ENCODE results near the gene KIZ. TPM values are rescaled to one million over a fixed set of nuclear protein-coding genes. Genes with fewer than 3 reads are reported as not detected.

KIZ gene
- total RNA-seq, 6 experiments from 2014 or later, result 11.5 to 18.8 (median 14.0) TPM

DNA sequence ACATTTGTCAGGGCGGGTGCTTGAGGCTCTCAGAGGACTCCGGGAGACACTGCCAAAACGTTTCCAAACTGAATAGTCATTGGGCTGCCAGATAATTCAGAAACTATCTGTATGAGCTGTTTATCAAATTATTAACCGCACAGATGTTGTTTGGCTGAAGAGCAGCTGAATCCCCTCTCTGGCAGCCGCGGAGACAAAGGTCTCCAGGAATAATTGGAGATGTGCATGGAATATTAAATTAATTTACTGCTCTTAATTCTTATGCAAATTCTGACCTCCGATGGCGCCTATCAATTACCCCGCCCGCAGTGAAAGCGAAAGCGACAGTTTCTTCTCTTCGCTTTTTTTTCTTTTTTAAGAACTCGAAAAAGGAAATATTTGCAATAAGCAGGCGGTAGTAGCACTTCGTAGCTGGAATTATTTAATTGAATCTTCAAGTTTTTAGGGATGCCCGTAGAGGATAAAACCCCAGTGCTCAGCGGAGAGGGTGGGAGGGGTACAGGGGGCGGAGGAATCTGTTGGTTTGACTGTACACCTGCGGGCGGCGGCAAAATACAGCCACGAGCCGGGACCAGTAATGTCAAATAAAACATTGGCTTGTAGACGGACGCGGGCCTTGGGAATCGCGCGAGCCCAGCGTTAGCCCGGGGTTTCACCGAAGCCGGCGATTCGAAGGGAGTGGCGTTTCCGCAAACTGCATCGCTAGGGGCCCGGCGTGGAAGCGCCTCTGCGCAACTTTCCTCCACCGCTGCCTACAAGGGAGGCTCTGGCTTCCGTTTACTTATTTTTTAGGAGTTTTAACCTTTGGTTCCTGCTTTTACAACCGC, 25.9 kb upstream of the KIZ start:
- H3K9me3 Mint-ChIP-seq, result no peaks in the 10 kb centered on the region; the same call in 1 of the 2 replicates
- H3K36me3 Mint-ChIP-seq (ENCODE audit: low read depth), result no peaks in the 10 kb centered on the region
- peaks cover 53% of the 10 kb centered on the region for H3K27me3 Mint-ChIP-seq (ENCODE audit: insufficient read depth)
- peak overlapping the region; percentile 71; the same call in 1 of the 2 replicates for H3K4me3 Mint-ChIP-seq
- no peak for TF ChIP-seq CTCF (IDR thresholded peaks at IDR 0.05)
- H3K27ac Mint-ChIP-seq, result no peak overlapping the region
- peaks cover 7% of the 10 kb centered on the region; the same call in 1 of the 2 replicates for H3K4me1 Mint-ChIP-seq (ENCODE audit: low read depth)
- no peak for DNase-seq

GRCh38 chr20:21100578-21101452, 25.1 kb upstream of the KIZ start:
- Mint-ChIP-seq H3K4me1 (ENCODE audit: low read depth) (peaks cover 7% of the 10 kb centered on the region; the same call in 1 of the 2 replicates), H3K27me3 (ENCODE audit: insufficient read depth) (peaks cover 54% of the 10 kb centered on the region), H3K9me3 (no peaks in the 10 kb centered on the region; the same call in 1 of the 2 replicates), H3K36me3 (ENCODE audit: low read depth) (no peaks in the 10 kb centered on the region), H3K27ac (no peak overlapping the region), H3K4me3 (peak overlapping the region; percentile 71)
- no peak for TF ChIP-seq CTCF (IDR thresholded peaks at IDR 0.05)
- no peak for DNase-seq

GRCh38 chr20:21101453-21101931, 24.4 kb upstream of the KIZ start:
- Mint-ChIP-seq H3K9me3 (no peaks in the 10 kb centered on the region; the same call in 1 of the 2 replicates), H3K27ac (no peak overlapping the region), H3K27me3 (ENCODE audit: insufficient read depth) (peaks cover 53% of the 10 kb centered on the region), H3K4me3 (no peak overlapping the region), H3K4me1 (ENCODE audit: low read depth) (peaks cover 7% of the 10 kb centered on the region; the same call in 1 of the 2 replicates), H3K36me3 (ENCODE audit: low read depth) (no peaks in the 10 kb centered on the region)
- TF ChIP-seq CTCF (IDR thresholded peaks at IDR 0.05), result no peak
- no peak for DNase-seq

DNA sequence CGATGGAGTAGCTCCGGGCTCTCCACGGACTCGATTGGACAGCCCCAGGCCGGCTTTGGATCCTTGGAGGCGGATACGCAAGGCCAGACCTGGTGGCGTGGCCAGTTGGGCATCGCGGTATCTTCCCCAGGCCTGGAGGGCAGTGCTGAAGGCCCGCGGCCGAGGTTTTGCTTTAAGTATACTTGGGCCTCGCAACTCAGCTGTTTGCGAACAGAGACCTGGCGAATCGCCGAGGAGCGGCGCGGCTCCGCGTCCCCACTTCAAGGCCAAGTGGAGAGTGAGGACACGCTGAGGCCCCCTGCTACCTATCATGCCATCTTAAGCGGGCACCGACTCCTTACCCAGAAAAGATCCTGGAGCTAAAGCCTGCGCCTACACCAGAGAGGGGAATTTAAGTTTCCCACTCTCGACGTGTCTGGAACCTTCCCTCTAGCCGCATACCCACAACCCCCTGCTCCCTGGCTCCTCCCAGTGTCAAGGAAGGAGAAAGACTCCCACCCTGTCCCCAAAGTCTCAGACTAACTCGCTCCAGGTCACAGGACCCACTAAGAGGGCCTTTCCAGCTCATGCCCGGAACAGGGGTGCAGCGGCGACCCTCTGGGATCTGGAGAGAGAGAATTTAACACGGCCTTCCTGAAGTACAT, 23.8 kb upstream of the KIZ start:
- TF ChIP-seq CTCF (IDR thresholded peaks at IDR 0.05), result no peak
- no peak for DNase-seq
- Mint-ChIP-seq H3K4me1 (ENCODE audit: low read depth) (peaks cover 7% of the 10 kb centered on the region; the same call in 1 of the 2 replicates), H3K9me3 (no peaks in the 10 kb centered on the region; the same call in 1 of the 2 replicates), H3K36me3 (ENCODE audit: low read depth) (no peaks in the 10 kb centered on the region), H3K27me3 (ENCODE audit: insufficient read depth) (peaks cover 51% of the 10 kb centered on the region), H3K27ac (no peak overlapping the region), H3K4me3 (no peak overlapping the region)
